T-helper 22 cell (primary cell): Measurements from ENCODE around the gene ARHGEF2.
A peak's percentile ranks its signal among the peaks of the same experiment; 100 is the strongest.
"Not testable (repeated sequence)": the region's sequence is repeated elsewhere in the genome, so short reads cannot be mapped to it uniquely, and the experiment has no call there.

Source experiments
- DNase-seq: peaks from one replicate; pipeline ENCODE4 v3.0.0-alpha.2; 2020; ENCODE audit warnings: low read depth

Gene ARHGEF2

DNA sequence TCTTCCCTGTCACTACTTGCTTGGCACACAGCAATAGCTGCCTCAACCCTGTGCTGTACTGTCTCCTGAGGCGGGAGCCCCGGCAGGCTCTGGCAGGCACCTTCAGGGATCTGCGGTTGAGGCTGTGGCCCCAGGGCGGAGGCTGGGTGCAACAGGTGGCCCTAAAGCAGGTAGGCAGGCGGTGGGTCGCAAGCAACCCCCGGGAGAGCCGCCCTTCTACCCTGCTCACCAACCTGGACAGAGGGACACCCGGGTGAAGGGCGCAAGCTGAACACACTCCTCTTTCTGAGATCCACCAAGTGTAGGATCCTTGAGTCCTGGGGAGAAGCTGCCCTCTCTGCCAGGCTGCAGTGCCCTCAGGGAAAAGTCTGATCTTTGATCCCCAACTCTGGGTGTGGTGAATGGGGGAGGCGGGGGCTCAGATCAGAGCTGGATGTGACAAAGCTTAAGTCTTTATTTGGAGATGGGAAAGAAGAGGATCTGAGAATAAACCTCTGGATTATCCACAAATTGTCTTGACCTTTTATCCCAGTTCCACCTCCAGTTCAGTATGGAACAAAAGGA, 35.7 kb downstream of the ARHGEF2 start:
- DNase-seq = no peak

- no peak for DNase-seq
Measured at GRCh38 chr1:155941845-155942531, 36.4 kb downstream of the ARHGEF2 start.

GRCh38 chr1:155940993-155941844, 37.1 kb downstream of the ARHGEF2 start, which contains the start of gene RXFP4:
TSS of gene RXFP4 (plus strand) at chr1:155941638. CDS start at chr1:155941710, 72 bp downstream.
- DNase-seq = no peak

DNA sequence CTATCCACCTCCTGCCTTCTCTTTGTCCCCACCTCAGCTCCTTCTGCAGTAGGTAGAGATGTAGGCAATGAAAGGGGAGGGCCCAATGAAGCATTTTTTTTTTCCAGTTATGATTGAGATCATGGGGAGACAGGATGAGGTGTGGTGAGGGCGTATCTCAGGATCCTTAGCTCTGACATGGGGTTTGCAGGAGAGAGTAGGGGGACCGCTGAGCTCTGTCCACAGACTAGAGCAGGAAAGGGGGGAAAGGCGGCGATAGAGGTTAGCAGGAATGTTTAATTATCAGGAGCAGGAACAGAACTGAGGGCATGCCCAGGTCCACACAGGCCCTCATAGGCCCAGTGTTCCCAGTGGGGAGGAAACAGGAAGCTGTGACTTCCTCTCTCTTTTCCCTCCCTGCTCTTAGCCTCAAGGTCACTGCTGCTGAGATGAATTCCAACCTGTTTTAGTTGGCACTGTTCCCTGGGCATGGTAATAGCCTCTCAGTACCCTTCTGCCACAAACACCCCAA, 37.8 kb downstream of the ARHGEF2 start:
- DNase-seq = no peak

DNA sequence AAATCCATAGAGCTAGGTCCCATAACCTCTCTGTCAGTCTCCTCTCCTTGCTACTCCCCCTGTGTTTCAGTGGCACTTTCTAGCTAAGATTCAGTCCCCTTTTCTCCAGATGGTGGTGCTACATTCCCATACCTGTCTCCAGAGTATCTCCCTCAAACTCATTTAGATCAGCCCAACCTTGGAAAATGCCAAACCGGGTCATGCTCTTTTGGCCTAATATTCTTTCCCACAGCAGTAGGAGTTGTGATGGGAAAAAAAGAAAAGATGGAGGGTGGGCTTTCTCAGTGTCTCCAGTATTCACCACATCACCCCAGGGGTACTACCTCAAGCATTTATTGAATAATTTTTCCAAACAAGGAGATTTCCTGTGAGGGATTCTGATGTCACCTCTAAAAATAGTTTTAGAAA, 40.1 kb downstream of the ARHGEF2 start:
- no peak for DNase-seq

GRCh38 chr1:155934936-155935590, 43.3 kb downstream of the ARHGEF2 start:
- DNase-seq = no peak

- DNase-seq = peak; percentile 94
Measured at GRCh38 chr1:155934097-155934935, 44.0 kb downstream of the ARHGEF2 start, which contains the start of gene KHDC4. TSS of gene KHDC4 (minus strand) at chr1:155934413. CDS start at chr1:155934373, 40 bp downstream.

GRCh38 chr1:155933591-155934096, 44.7 kb downstream of the ARHGEF2 start:
- DNase-seq = no peak

DNA sequence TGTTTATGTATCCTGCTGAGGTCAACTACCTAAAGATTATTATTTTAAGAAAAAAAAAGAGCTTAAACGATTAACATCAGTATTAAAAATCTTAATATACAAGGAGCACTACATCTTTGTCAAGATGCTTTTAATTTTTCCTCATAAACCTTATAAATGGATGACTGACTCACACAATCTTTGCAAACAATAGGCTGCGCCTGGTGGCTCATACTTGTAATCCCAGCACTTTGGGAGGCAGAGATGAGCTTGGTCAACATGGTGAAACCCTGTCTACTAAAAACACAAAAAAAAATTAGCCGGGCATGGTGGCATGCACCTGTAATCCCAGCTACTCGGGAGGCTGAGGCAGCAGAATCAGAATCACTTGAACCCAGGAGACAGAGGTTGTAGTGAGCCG, 45.9 kb downstream of the ARHGEF2 start:
- DNase-seq = no peak

- no peak for DNase-seq
Measured at GRCh38 chr1:155932081-155932480, 46.3 kb downstream of the ARHGEF2 start.

DNA sequence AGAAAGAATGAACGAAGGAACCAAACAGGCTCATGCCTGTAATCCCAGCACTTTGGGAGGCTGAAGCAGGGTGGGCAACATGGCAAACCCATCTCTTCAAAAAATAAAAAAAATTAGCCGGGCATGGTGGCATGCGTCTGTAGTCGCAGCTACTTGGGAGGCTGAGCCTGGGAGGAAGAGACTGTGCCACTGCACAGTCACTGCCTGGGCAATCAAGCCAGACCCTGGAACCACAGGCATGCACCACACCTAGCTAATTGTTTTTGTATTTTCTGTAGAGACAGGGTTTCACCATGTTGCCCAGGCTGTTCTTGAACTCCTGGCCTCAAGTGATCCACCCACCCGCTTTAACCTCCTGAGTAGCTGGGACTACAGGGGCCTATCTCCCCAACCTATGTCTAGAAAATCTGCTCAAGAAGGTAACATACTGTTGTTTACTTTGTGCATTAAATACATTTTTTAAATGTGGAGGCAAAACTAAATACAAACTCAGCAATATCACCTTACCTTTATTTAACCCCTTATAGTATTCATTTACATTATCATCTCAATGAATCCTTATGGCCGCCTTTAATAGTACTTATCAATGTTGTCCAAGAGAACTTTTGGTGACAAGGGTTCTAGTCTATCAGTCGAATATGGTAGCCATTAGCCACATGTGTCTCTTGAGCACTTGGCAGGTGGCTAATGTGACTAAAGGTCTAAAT, 46.9 kb downstream of the ARHGEF2 start:
- DNase-seq = no peak

DNA sequence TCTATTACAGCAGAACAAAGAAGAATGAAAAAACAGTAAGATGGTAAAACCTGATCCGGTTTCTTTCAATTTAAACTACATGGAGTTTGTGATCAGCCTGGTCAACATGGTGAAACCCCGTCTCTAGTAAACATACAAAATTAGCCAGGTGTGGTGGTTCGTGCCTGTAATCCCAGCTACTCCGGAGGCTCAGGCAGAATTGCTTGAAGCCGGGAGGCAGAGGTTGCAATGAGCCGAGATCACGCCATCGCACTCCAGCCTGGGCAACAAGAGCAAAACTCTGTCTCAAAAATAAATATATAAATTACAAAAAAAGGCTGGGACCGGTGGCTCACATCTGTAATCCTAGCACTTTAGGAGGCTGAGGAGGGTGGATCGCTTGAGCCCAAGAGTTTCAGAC, 47.6 kb downstream of the ARHGEF2 start:
- not testable (repeated sequence) for DNase-seq

- DNase-seq = no peak
Measured at GRCh38 chr1:155929057-155929456, 49.3 kb downstream of the ARHGEF2 start.

DNA sequence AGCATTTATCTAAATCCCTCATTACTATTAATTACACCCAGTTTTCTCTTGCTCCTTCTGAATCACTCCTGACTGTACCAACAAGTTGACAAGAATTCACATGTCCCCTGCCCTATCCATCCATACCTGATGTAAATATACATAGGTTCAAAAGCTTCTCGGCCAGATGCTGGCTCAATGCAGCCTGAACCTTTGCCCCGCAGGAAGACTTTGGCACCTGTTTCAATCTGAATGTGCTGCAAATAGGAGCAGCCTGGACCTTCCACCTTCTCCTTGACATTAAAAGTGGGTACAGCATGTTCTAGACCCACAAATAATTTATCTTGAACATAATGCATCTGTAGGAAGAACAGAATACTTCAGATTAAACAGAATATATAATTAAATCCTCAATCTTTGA, 52.8 kb downstream of the ARHGEF2 start:
- no peak for DNase-seq

DNA sequence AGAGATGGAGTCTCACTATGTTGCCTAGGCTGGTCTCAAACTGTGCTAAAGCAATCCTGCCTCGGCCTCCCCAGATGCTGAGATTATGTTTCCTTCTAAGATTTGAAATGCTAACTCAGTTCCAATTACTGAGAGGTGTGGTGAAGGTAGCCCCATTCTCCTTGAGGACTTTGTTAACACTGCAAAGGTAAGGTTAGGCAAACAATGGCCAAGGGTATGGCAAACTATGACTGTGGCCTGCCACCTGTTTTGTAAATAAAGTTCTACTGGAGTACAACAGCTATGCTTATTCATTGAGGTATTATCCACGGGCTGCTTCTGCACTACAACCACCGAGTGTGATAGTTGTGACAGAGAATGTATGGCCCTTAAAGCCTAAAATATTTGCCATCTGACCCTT, 57.6 kb downstream of the ARHGEF2 start:
- DNase-seq = no peak

DNA sequence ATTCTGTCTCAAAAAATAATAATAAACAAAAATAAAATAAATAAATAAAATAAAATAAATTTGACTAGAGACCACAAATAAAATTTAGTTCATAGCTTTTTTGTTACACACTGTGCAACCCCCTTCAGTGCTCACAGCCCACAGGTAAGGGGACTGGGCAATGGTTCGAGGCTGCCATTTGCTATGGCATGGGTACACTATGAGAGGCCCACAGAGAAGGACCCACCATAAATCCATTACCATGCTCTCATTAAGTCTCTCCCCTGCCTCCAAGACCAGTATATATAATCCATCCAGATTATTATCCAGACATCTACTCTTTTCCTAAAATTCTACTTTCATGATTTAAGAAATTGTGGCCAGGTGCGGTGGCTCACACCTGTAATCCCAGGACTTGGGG, 58.5 kb downstream of the ARHGEF2 start:
- DNase-seq = no peak

GRCh38 chr1:155918660-155919059, 59.7 kb downstream of the ARHGEF2 start:
- no peak for DNase-seq

- no peak for DNase-seq
Measured at GRCh38 chr1:155913969-155914757, 64.2 kb downstream of the ARHGEF2 start.

DNA sequence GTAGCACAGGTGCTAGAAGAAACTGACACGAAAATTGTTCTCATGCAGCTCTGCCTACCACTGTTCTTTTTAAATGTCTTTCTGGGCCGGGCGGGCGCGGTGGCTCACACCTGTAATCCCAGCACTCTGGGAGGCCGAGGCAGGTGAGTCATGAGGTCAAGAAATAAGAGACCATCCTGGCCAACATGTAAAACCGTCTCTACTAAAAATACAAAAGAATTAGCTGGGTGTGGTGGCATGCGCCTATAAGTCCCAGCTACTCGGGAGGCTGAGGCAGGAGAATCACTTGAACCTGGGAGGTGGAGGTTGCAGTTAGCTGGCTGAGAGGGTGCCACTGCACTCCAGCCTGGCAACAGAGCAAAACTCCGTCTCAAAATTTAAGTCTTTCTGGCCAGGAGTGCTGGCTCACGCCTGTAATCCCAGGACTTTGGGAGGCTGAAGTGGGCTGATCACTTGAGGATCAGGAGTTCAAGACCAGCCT, 66.3 kb downstream of the ARHGEF2 start:
- no peak for DNase-seq
